ENCODE measurements around the gene FEV.
A peak's percentile ranks its signal among the peaks of the same experiment; 100 is the strongest.

The FEV gene

GRCh38 chr2:219001577-219002394 lies 16.8 kb upstream of the FEV start:
- Mint-ChIP-seq H3K36me3 (peaks cover 0 to 1% of the 10 kb centered on the region in 2 donors), H3K4me1 (peaks cover 16 to 34% of the 10 kb centered on the region in 2 donors), H3K27ac (peak overlapping the region; percentile 60), H3K4me3 (peak overlapping the region; percentile 65 to 66), H3K27me3 (peaks cover 85 to 95% of the 10 kb centered on the region in 2 donors), H3K9me3 (no peaks in the 10 kb centered on the region)
- ATAC-seq (replicated peaks) (peak; percentile 62 to 66), DNase-seq (no peak)

GRCh38 chr2:219001100-219001576 lies 16.2 kb upstream of the FEV start:
- DNase-seq = no peak
- Mint-ChIP-seq H3K36me3 (peaks cover 0 to 1% of the 10 kb centered on the region in 2 donors), H3K27ac (no peak overlapping the region), H3K4me1 (peaks cover 18 to 37% of the 10 kb centered on the region in 2 donors), H3K27me3 (peaks cover 90 to 95% of the 10 kb centered on the region in 2 donors), H3K9me3 (no peaks in the 10 kb centered on the region), H3K4me3 (no peak overlapping the region)
- ATAC-seq (replicated peaks) = no peak

GRCh38 chr2:219000569-219000960 lies 15.6 kb upstream of the FEV start:
- peaks cover 90 to 95% of the 10 kb centered on the region in 2 donors for H3K27me3 Mint-ChIP-seq
- H3K9me3 Mint-ChIP-seq = no peaks in the 10 kb centered on the region
- H3K4me3 Mint-ChIP-seq = no peak overlapping the region
- DNase-seq (no peak), ATAC-seq (replicated peaks) (no peak)
- no peaks in the 10 kb centered on the region for H3K36me3 Mint-ChIP-seq
- no peak overlapping the region for H3K27ac Mint-ChIP-seq
- H3K4me1 Mint-ChIP-seq = peaks cover 22 to 42% of the 10 kb centered on the region in 2 donors

GRCh38 chr2:218999881-219000568 lies 15.0 kb upstream of the FEV start:
- Mint-ChIP-seq H3K27me3 (peaks cover 90 to 95% of the 10 kb centered on the region in 2 donors), H3K27ac (no peak overlapping the region), H3K9me3 (no peaks in the 10 kb centered on the region), H3K4me3 (no peak overlapping the region), H3K36me3 (no peaks in the 10 kb centered on the region), H3K4me1 (peaks cover 25 to 42% of the 10 kb centered on the region in 2 donors)
- DNase-seq (no peak), ATAC-seq (replicated peaks) (no peak)

GRCh38 chr2:218999021-218999880 lies 14.3 kb upstream of the FEV start:
- H3K36me3 Mint-ChIP-seq = no peaks in the 10 kb centered on the region
- peaks cover 25 to 37% of the 10 kb centered on the region in 2 donors for H3K4me1 Mint-ChIP-seq
- peaks cover 90 to 95% of the 10 kb centered on the region in 2 donors for H3K27me3 Mint-ChIP-seq
- no peak overlapping the region for H3K4me3 Mint-ChIP-seq
- no peaks in the 10 kb centered on the region for H3K9me3 Mint-ChIP-seq
- DNase-seq (no peak), ATAC-seq (replicated peaks) (no peak)
- no peak overlapping the region for H3K27ac Mint-ChIP-seq

- no peak overlapping the region for H3K4me3 Mint-ChIP-seq
- no peak overlapping the region for H3K27ac Mint-ChIP-seq
- no peak for DNase-seq
- H3K4me1 Mint-ChIP-seq = peaks cover 25 to 36% of the 10 kb centered on the region in 2 donors
- no peaks in the 10 kb centered on the region for H3K36me3 Mint-ChIP-seq
- H3K27me3 Mint-ChIP-seq = peaks cover 90 to 95% of the 10 kb centered on the region in 2 donors
- ATAC-seq (replicated peaks) = no peak
- H3K9me3 Mint-ChIP-seq = no peaks in the 10 kb centered on the region
These were observed 13.5 kb upstream of the FEV start for GRCh38 chr2:218998414-218999002.

- no peak overlapping the region for H3K4me3 Mint-ChIP-seq
- ATAC-seq (replicated peaks) (no peak), DNase-seq (no peak)
- H3K9me3 Mint-ChIP-seq = no peaks in the 10 kb centered on the region
- H3K27me3 Mint-ChIP-seq = peaks cover 84 to 92% of the 10 kb centered on the region in 2 donors
- no peaks in the 10 kb centered on the region for H3K36me3 Mint-ChIP-seq
- H3K4me1 Mint-ChIP-seq = peaks cover 23 to 35% of the 10 kb centered on the region in 2 donors
- no peak overlapping the region for H3K27ac Mint-ChIP-seq
These were observed 12.7 kb upstream of the FEV start for GRCh38 chr2:218997731-218998130.

GRCh38 chr2:218996937-218997336 lies 12.0 kb upstream of the FEV start:
- ATAC-seq (replicated peaks) = no peak
- no peak overlapping the region for H3K27ac Mint-ChIP-seq
- H3K4me1 Mint-ChIP-seq = peaks cover 17 to 27% of the 10 kb centered on the region in 2 donors
- no peaks in the 10 kb centered on the region for H3K36me3 Mint-ChIP-seq
- peaks cover 82 to 92% of the 10 kb centered on the region in 2 donors for H3K27me3 Mint-ChIP-seq
- no peak for DNase-seq
- H3K9me3 Mint-ChIP-seq = no peaks in the 10 kb centered on the region
- H3K4me3 Mint-ChIP-seq = no peak overlapping the region

GRCh38 chr2:218995972-218996711 lies 11.2 kb upstream of the FEV start:
- H3K4me1 Mint-ChIP-seq = peaks cover 17 to 23% of the 10 kb centered on the region in 2 donors
- no peaks in the 10 kb centered on the region for H3K9me3 Mint-ChIP-seq
- H3K27ac Mint-ChIP-seq = no peak overlapping the region
- ATAC-seq (replicated peaks) (peak; percentile 72 to 74), DNase-seq (peak; percentile 71)
- no peaks in the 10 kb centered on the region for H3K36me3 Mint-ChIP-seq
- H3K4me3 Mint-ChIP-seq = peak overlapping the region; percentile 56 to 67
- H3K27me3 Mint-ChIP-seq = peaks cover 85 to 95% of the 10 kb centered on the region in 2 donors

- peak in 1 of 2 donors; percentile 20 for ATAC-seq (replicated peaks)
- no peak overlapping the region for H3K27ac Mint-ChIP-seq
- DNase-seq = no peak
- no peak overlapping the region for H3K4me3 Mint-ChIP-seq
- peaks cover 17 to 23% of the 10 kb centered on the region in 2 donors for H3K4me1 Mint-ChIP-seq
- no peaks in the 10 kb centered on the region for H3K36me3 Mint-ChIP-seq
- peaks cover 83 to 95% of the 10 kb centered on the region in 2 donors for H3K27me3 Mint-ChIP-seq
- no peaks in the 10 kb centered on the region for H3K9me3 Mint-ChIP-seq
These were observed 10.6 kb upstream of the FEV start for GRCh38 chr2:218995561-218995960.

GRCh38 chr2:218993345-218994315 lies 8.6 kb upstream of the FEV start, which contains the start of gene CRYBA2:
Gene CRYBA2 (minus strand): TSS chr2:218993422. CDS start chr2:218993176, 246 bp downstream.
- DNase-seq (no peak), ATAC-seq (replicated peaks) (no peak)
- H3K4me3 Mint-ChIP-seq = peak within 1 kb of the TSS; percentile 50 to 74
- H3K27me3 Mint-ChIP-seq = peaks cover 87 to 97% of the 10 kb centered on the region in 2 donors
- H3K36me3 Mint-ChIP-seq = no peaks in the 10 kb centered on the region
- no peaks in the 10 kb centered on the region for H3K9me3 Mint-ChIP-seq
- peaks cover 14 to 15% of the 10 kb centered on the region in 2 donors for H3K4me1 Mint-ChIP-seq
- peak within 1 kb of the TSS; percentile 25 for H3K27ac Mint-ChIP-seq

GRCh38 chr2:218992703-218993344 lies 7.8 kb upstream of the FEV start:
- peaks cover 14 to 15% of the 10 kb centered on the region in 2 donors for H3K4me1 Mint-ChIP-seq
- peak overlapping the region; percentile 25 for H3K27ac Mint-ChIP-seq
- H3K27me3 Mint-ChIP-seq = peaks cover 84 to 93% of the 10 kb centered on the region in 2 donors
- H3K9me3 Mint-ChIP-seq = no peaks in the 10 kb centered on the region
- no peaks in the 10 kb centered on the region for H3K36me3 Mint-ChIP-seq
- DNase-seq (no peak), ATAC-seq (replicated peaks) (peak in 1 of 2 donors; percentile 5)
- peak overlapping the region in 1 of 2 donors; percentile 26 for H3K4me3 Mint-ChIP-seq
